Left forelimb (tissue), 1 donor: ENCODE results near the gene HSPG2.

Source experiments
- DNase-seq: peaks from one replicate; pipeline ENCODE4 v3.0.0-alpha.2; 2018; ENCODE audit warnings: low spot score

HSPG2 gene

GRCh38 chr1:21861602-21862429 is 75.3 kb downstream of the HSPG2 start:
- no peak for DNase-seq

- DNase-seq, result no peak
Observed at GRCh38 chr1:21860971-21861370, 76.1 kb downstream of the HSPG2 start.

- DNase-seq, result no peak
Observed at GRCh38 chr1:21859669-21860179, 77.4 kb downstream of the HSPG2 start.

- no peak for DNase-seq
Observed at GRCh38 chr1:21857840-21858670, 79.1 kb downstream of the HSPG2 start.

GRCh38 chr1:21857142-21857839 is 79.8 kb downstream of the HSPG2 start:
- no peak for DNase-seq

GRCh38 chr1:21855257-21856096 is 81.6 kb downstream of the HSPG2 start:
- no peak for DNase-seq

- DNase-seq, result no peak
Observed at GRCh38 chr1:21854751-21855131, 82.4 kb downstream of the HSPG2 start.

GRCh38 chr1:21854090-21854750 is 82.9 kb downstream of the HSPG2 start:
- no peak for DNase-seq

- no peak for DNase-seq
Observed at GRCh38 chr1:21853131-21853427, 84.0 kb downstream of the HSPG2 start.

- no peak for DNase-seq
Observed at GRCh38 chr1:21852282-21853130, 84.6 kb downstream of the HSPG2 start.

- DNase-seq, result no peak
Observed at GRCh38 chr1:21851430-21852250, 85.5 kb downstream of the HSPG2 start.

- no peak for DNase-seq
Observed at GRCh38 chr1:21849909-21850576, 87.1 kb downstream of the HSPG2 start.

GRCh38 chr1:21848524-21849174 is 88.5 kb downstream of the HSPG2 start:
- no peak for DNase-seq

GRCh38 chr1:21847223-21848205 is 89.6 kb downstream of the HSPG2 start:
- no peak for DNase-seq

- no peak for DNase-seq
Observed at GRCh38 chr1:21845646-21846641, 91.2 kb downstream of the HSPG2 start.

GRCh38 chr1:21843996-21844395 is 93.1 kb downstream of the HSPG2 start:
- DNase-seq, result no peak
